HEK293 (cell line): ENCODE measurements around the gene CRACDL.

ENCODE experiments used
- CTCF ChIA-PET: fragments of 350-600 bp; formaldehyde crosslinking; extraction: SDS; loops from one replicate; lab custom pipeline; 2021; ENCODE audit warnings: antibody characterized with exemption; lab: Yijun Ruan, JAX
- POLR2A ChIA-PET: fragments of 300-600 bp; formaldehyde crosslinking; extraction: SDS; loops from one replicate; lab custom pipeline; 2020; ENCODE audit warnings: antibody characterized with exemption, inconsistent platforms; lab: Yijun Ruan, JAX
- H3K27ac ChIP-seq: fragments of 200-500 bp; sonication (Bioruptor generic); 2 replicates; pipeline ENCODE4 v1.5.1; 2014; ENCODE audit warnings: low read depth, low read length, control low read depth, inconsistent platforms; ENCODE audit errors: extremely low read depth
- H3K36me3 ChIP-seq, 2 experiments: fragments of 200-500 bp in 1 of 2; sonication (Bioruptor generic) in 1 of 2; 1 replicate in 1 of 2; 2 replicates in 1 of 2; pipeline ENCODE4 v1.5.1; 2014 to 2017; ENCODE audit warnings: inconsistent platforms in 2 of 2, low read length in 2 of 2; ENCODE audit not compliant: control insufficient read depth in 2 of 2, insufficient read depth in 1 of 2
- H3K4me1 ChIP-seq: fragments of 200-500 bp; sonication (Bioruptor generic); 2 replicates; pipeline ENCODE4 v1.5.1; 2014; ENCODE audit warnings: mild to moderate bottlenecking, low read length, inconsistent platforms; ENCODE audit not compliant: control insufficient read depth, insufficient read depth
- H3K4me3 ChIP-seq: 2 replicates; pipeline ENCODE4 v1.5.1; 2011; ENCODE audit warnings: low read depth, mild to moderate bottlenecking, control low read depth, low read length, moderate library complexity
- H3K9me3 ChIP-seq: fragments of 200-500 bp; sonication (Bioruptor generic); 2 replicates; pipeline ENCODE4 v1.5.1; 2014; ENCODE audit warnings: low read depth, low read length, inconsistent platforms; ENCODE audit not compliant: control insufficient read depth, insufficient read depth
- AEBP2 ChIP-seq: fragments of 450-650 bp; formaldehyde crosslinking; IDR thresholded peaks from 2 replicates; pipeline ENCODE4 v1.5.1; 2016; ENCODE audit warnings: missing biosample characterization, missing genetic modification characterization, borderline replicate concordance
- HOXD13 ChIP-seq: sonication (generic); formaldehyde crosslinking; IDR thresholded peaks from 2 replicates; pipeline ENCODE4 v1.8.0; 2022; ENCODE audit warnings: missing genetic modification reagents, borderline replicate concordance
- KLF16 ChIP-seq: fragments of 450-650 bp; formaldehyde crosslinking; IDR thresholded peaks from 2 replicates; pipeline ENCODE4 v1.5.1; 2017; ENCODE audit warnings: missing biosample characterization, missing genetic modification characterization
- MEIS1 ChIP-seq: sonication (generic); formaldehyde crosslinking; IDR thresholded peaks from 2 replicates; pipeline ENCODE4 v1.8.1; 2022; ENCODE audit warnings: missing genetic modification reagents, mild to moderate bottlenecking, borderline replicate concordance
- OVOL3 ChIP-seq: fragments of 450-650 bp; formaldehyde crosslinking; IDR thresholded peaks from 2 replicates; pipeline ENCODE4 v1.5.1; 2016; ENCODE audit warnings: missing biosample characterization, missing genetic modification characterization
- ZNF211 ChIP-seq: fragments of 450-650 bp; formaldehyde crosslinking; IDR thresholded peaks from 2 replicates; pipeline ENCODE4 v1.5.1; 2016; ENCODE audit warnings: low read depth, missing biosample characterization, missing genetic modification characterization
- ZNF221 ChIP-seq: fragments of 450-650 bp; formaldehyde crosslinking; IDR thresholded peaks from 2 replicates; pipeline ENCODE4 v1.5.1; 2017; ENCODE audit warnings: missing biosample characterization, missing genetic modification characterization, borderline replicate concordance
- ZNF311 ChIP-seq: fragments of 450-650 bp; formaldehyde crosslinking; IDR thresholded peaks from 2 replicates; pipeline ENCODE4 v1.5.1; 2017; ENCODE audit warnings: missing biosample characterization, missing genetic modification characterization, borderline replicate concordance
- ZNF37A ChIP-seq: fragments of 450-650 bp; IDR thresholded peaks from 2 replicates; pipeline ENCODE4 v1.5.1; 2018; ENCODE audit warnings: missing biosample characterization, missing genetic modification characterization
- ZNF426 ChIP-seq: fragments of 450-650 bp; formaldehyde crosslinking; IDR thresholded peaks from 2 replicates; pipeline ENCODE4 v1.5.1; 2017; ENCODE audit warnings: missing biosample characterization, missing genetic modification characterization, mild to moderate bottlenecking, inconsistent platforms, moderate library complexity
- ZNF473 ChIP-seq: fragments of 450-650 bp; formaldehyde crosslinking; IDR thresholded peaks from 2 replicates; pipeline ENCODE4 v1.5.1; 2017; ENCODE audit warnings: missing biosample characterization, missing genetic modification characterization
- ZNF529 ChIP-seq: fragments of 450-650 bp; formaldehyde crosslinking; IDR thresholded peaks from 2 replicates; pipeline ENCODE4 v1.5.1; 2017; ENCODE audit warnings: missing genetic modification characterization, missing biosample characterization; ENCODE audit not compliant: insufficient replicate concordance
- ZNF548 ChIP-seq: fragments of 450-650 bp; formaldehyde crosslinking; IDR thresholded peaks from 2 replicates; pipeline ENCODE4 v1.5.1; 2016; ENCODE audit warnings: missing biosample characterization, missing genetic modification characterization
- ZNF558 ChIP-seq: fragments of 450-650 bp; formaldehyde crosslinking; IDR thresholded peaks from 2 replicates; pipeline ENCODE4 v1.5.1; 2016; ENCODE audit warnings: missing biosample characterization, missing genetic modification characterization
- ZNF571 ChIP-seq: fragments of 450-650 bp; formaldehyde crosslinking; IDR thresholded peaks from 2 replicates; pipeline ENCODE4 v1.5.0; 2017; ENCODE audit warnings: missing biosample characterization, missing genetic modification characterization
- ZNF626 ChIP-seq: fragments of 450-650 bp; sonication (Bioruptor Pico); formaldehyde crosslinking; IDR thresholded peaks from 2 replicates; pipeline ENCODE4 v1.5.1; 2018; ENCODE audit warnings: missing biosample characterization, missing genetic modification characterization, inconsistent platforms
- ZNF664 ChIP-seq: fragments of 450-650 bp; formaldehyde crosslinking; IDR thresholded peaks from 2 replicates; pipeline ENCODE4 v1.5.1; 2016; ENCODE audit warnings: missing biosample characterization, missing genetic modification characterization
- ZNF768 ChIP-seq: fragments of 450-650 bp; formaldehyde crosslinking; IDR thresholded peaks from 2 replicates; pipeline ENCODE4 v1.5.1; 2018; ENCODE audit warnings: missing biosample characterization, mild to moderate bottlenecking, missing genetic modification characterization
- ZNF792 ChIP-seq: fragments of 450-650 bp; formaldehyde crosslinking; IDR thresholded peaks from 2 replicates; pipeline ENCODE4 v1.5.1; 2016; ENCODE audit warnings: missing biosample characterization, missing genetic modification characterization
- ZSCAN18 ChIP-seq: fragments of 450-650 bp; formaldehyde crosslinking; IDR thresholded peaks from 2 replicates; pipeline ENCODE4 v1.5.1; 2016; ENCODE audit warnings: missing biosample characterization, missing genetic modification characterization
- ZSCAN4 ChIP-seq: fragments of 450-650 bp; formaldehyde crosslinking; IDR thresholded peaks from 2 replicates; pipeline ENCODE4 v1.5.1; 2017; ENCODE audit warnings: missing biosample characterization, missing genetic modification characterization
- TF ChIP-seq, protein P1 (sequence below): fragments of 450-650 bp; formaldehyde crosslinking; optimal IDR thresholded peaks from 2 replicates; pipeline ENCODE3; 2016; ENCODE audit warnings: missing biosample characterization, mild to moderate bottlenecking, missing genetic modification characterization
- TF ChIP-seq, protein P2 (sequence below): fragments of 450-650 bp; formaldehyde crosslinking; IDR thresholded peaks from 2 replicates; pipeline ENCODE4 v1.5.1; 2016; ENCODE audit warnings: missing biosample characterization, missing genetic modification characterization
- TF ChIP-seq, protein P3 (sequence below): fragments of 450-650 bp; formaldehyde crosslinking; IDR thresholded peaks from 2 replicates; pipeline ENCODE4 v1.5.1; 2017; ENCODE audit warnings: missing biosample characterization, missing genetic modification characterization
- TF ChIP-seq, protein P4 (sequence below): fragments of 450-650 bp; formaldehyde crosslinking; IDR thresholded peaks from 2 replicates; pipeline ENCODE4 v1.5.1; 2016; ENCODE audit warnings: missing biosample characterization, missing genetic modification characterization

Gene CRACDL

GRCh38 chr2:98931596-98931995 is 4.4 kb downstream of the CRACDL start:
- no peaks in the 10 kb centered on the region; the same call in 1 of the 2 replicates for H3K4me1 ChIP-seq
- CTCF ChIA-PET, result interaction anchor here (0.6 kb wide), 1 partner anchor 10 kb away, joined by 3 read pairs; no protein-coding TSS in a partner anchor
- H3K4me3 ChIP-seq, result no peak overlapping the region
- no peaks in the 10 kb centered on the region for H3K9me3 ChIP-seq
- no peaks in the 10 kb centered on the region for H3K36me3 ChIP-seq
- no peak for TF ChIP-seq ZNF558 (tag by site-specific recombination)
- TF ChIP-seq ZNF626 (tag by site-specific recombination), result no peak
- TF ChIP-seq ZNF426 (tag by site-specific recombination), result no peak
- no peak for TF ChIP-seq AEBP2 (tag by site-specific recombination)
- TF ChIP-seq ZNF211 (tag by site-specific recombination), result no peak
- TF ChIP-seq ZSCAN18 (tag by site-specific recombination), result no peak
- TF ChIP-seq MEIS1 (CRISPR knock-in tag), result no peak
- no peak for TF ChIP-seq ZNF768 (tag by site-specific recombination)
- TF ChIP-seq OVOL3 (tag by site-specific recombination), result no peak
- no peak for TF ChIP-seq ZNF311 (tag by site-specific recombination)
- no peak for TF ChIP-seq ZNF792 (tag by site-specific recombination)
- TF ChIP-seq, protein P1, sequence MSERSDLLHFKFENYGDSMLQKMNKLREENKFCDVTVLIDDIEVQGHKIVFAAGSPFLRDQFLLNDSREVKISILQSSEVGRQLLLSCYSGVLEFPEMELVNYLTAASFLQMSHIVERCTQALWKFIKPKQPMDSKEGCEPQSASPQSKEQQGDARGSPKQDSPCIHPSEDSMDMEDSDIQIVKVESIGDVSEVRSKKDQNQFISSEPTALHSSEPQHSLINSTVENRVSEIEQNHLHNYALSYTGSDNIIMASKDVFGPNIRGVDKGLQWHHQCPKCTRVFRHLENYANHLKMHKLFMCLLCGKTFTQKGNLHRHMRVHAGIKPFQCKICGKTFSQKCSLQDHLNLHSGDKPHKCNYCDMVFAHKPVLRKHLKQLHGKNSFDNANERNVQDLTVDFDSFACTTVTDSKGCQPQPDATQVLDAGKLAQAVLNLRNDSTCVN (tag by site-specific recombination), result no peak
- no peak overlapping the region for H3K27ac ChIP-seq
- POLR2A ChIA-PET, result no interaction called here

DNA sequence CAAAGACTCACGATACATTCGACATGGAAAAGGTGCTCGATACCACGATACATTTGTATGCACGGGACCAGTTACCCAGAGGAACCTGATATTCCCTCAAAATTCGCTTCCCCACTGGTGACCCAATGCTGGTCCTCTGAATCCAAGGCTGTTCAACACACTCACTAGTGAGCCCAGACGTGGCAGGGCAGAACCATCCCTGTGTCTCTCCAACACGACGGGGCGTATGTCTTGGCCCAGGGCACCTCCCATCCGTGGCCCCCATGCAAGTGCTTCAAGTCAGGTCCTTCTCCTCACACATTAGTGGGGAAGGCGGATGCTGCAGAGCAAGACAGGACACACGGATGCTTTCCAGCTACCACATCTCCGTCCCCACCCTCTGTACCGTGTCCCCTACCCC is 6.1 kb downstream of the CRACDL start:
- no peaks in the 10 kb centered on the region for H3K4me1 ChIP-seq
- no peaks in the 10 kb centered on the region for H3K9me3 ChIP-seq
- ChIA-PET CTCF (no interaction called here), POLR2A (no interaction called here)
- H3K4me3 ChIP-seq, result no peak overlapping the region
- no peak overlapping the region for H3K27ac ChIP-seq
- H3K36me3 ChIP-seq, result no peaks in the 10 kb centered on the region
- TF ChIP-seq ZNF548 (tag by site-specific recombination) (no peak), ZNF664 (no peak), ZSCAN4 (tag by site-specific recombination) (no peak), ZNF473 (tag by site-specific recombination) (no peak), KLF16 (tag by site-specific recombination) (no peak), ZNF221 (tag by site-specific recombination) (no peak), ZNF37A (tag by site-specific recombination) (no peak), ZNF571 (tag by site-specific recombination) (no peak), HOXD13 (CRISPR knock-in tag) (no peak), ZNF529 (no peak)
- TF ChIP-seq, protein P2, sequence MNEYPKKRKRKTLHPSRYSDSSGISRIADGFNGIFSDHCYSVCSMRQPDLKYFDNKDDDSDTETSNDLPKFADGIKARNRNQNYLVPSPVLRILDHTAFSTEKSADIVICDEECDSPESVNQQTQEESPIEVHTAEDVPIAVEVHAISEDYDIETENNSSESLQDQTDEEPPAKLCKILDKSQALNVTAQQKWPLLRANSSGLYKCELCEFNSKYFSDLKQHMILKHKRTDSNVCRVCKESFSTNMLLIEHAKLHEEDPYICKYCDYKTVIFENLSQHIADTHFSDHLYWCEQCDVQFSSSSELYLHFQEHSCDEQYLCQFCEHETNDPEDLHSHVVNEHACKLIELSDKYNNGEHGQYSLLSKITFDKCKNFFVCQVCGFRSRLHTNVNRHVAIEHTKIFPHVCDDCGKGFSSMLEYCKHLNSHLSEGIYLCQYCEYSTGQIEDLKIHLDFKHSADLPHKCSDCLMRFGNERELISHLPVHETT (tag by site-specific recombination), result no peak
- TF ChIP-seq, protein P3, sequence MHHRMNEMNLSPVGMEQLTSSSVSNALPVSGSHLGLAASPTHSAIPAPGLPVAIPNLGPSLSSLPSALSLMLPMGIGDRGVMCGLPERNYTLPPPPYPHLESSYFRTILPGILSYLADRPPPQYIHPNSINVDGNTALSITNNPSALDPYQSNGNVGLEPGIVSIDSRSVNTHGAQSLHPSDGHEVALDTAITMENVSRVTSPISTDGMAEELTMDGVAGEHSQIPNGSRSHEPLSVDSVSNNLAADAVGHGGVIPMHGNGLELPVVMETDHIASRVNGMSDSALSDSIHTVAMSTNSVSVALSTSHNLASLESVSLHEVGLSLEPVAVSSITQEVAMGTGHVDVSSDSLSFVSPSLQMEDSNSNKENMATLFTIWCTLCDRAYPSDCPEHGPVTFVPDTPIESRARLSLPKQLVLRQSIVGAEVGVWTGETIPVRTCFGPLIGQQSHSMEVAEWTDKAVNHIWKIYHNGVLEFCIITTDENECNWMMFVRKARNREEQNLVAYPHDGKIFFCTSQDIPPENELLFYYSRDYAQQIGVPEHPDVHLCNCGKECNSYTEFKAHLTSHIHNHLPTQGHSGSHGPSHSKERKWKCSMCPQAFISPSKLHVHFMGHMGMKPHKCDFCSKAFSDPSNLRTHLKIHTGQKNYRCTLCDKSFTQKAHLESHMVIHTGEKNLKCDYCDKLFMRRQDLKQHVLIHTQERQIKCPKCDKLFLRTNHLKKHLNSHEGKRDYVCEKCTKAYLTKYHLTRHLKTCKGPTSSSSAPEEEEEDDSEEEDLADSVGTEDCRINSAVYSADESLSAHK (tag by site-specific recombination), result no peak
- TF ChIP-seq, protein P4, sequence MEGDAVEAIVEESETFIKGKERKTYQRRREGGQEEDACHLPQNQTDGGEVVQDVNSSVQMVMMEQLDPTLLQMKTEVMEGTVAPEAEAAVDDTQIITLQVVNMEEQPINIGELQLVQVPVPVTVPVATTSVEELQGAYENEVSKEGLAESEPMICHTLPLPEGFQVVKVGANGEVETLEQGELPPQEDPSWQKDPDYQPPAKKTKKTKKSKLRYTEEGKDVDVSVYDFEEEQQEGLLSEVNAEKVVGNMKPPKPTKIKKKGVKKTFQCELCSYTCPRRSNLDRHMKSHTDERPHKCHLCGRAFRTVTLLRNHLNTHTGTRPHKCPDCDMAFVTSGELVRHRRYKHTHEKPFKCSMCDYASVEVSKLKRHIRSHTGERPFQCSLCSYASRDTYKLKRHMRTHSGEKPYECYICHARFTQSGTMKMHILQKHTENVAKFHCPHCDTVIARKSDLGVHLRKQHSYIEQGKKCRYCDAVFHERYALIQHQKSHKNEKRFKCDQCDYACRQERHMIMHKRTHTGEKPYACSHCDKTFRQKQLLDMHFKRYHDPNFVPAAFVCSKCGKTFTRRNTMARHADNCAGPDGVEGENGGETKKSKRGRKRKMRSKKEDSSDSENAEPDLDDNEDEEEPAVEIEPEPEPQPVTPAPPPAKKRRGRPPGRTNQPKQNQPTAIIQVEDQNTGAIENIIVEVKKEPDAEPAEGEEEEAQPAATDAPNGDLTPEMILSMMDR (tag by site-specific recombination), result no peak
